HepG2 (cell line): ENCODE data around the gene LSM2. TPM values are rescaled to one million over a fixed set of nuclear protein-coding genes. Genes with fewer than 3 reads are reported as not detected.
A peak's percentile ranks its signal among the peaks of the same experiment; 100 is the strongest.

Source experiments
- ADNP ChIP-seq: sonication (generic); formaldehyde crosslinking; IDR thresholded peaks from 2 replicates; pipeline ENCODE4 v1.4.0; 2020; ENCODE audit warnings: missing genetic modification reagents
- HNF1A ChIP-seq, 2 experiments: sonication (generic) in 1 of 2; formaldehyde crosslinking in 1 of 2; IDR thresholded peaks; 2 replicates each; pipeline versions ENCODE4 v1.4.0 to v1.6.1; 2016 to 2020; ENCODE audit warnings: borderline replicate concordance in 1 of 2, low read depth in 1 of 2, mild to moderate bottlenecking in 1 of 2, missing genetic modification reagents in 1 of 2
- JARID2 ChIP-seq: sonication (generic); formaldehyde crosslinking; IDR thresholded peaks from 2 replicates; pipeline ENCODE4 v1.8.1; 2023; ENCODE audit warnings: missing genetic modification reagents, inconsistent platforms; ENCODE audit not compliant: insufficient replicate concordance
- LRRFIP1 ChIP-seq: sonication (generic); formaldehyde crosslinking; conservative IDR thresholded peaks from 2 replicates; pipeline ENCODE4 v1.4.0; 2020; ENCODE audit warnings: missing genetic modification reagents
- MEF2D ChIP-seq: sonication (generic); formaldehyde crosslinking; IDR thresholded peaks from 2 replicates; pipeline ENCODE4 v1.5.1; 2020; ENCODE audit warnings: mild to moderate bottlenecking, missing genetic modification reagents
- MTA3 ChIP-seq: sonication (generic); formaldehyde crosslinking; IDR thresholded peaks from 2 replicates; pipeline ENCODE4 v1.4.0; 2020; ENCODE audit warnings: missing genetic modification reagents
- NCOA2 ChIP-seq: sonication (generic); formaldehyde crosslinking; IDR thresholded peaks from 2 replicates; pipeline ENCODE4 v1.8.0; 2022; ENCODE audit warnings: inconsistent platforms
- PPARG ChIP-seq: conservative IDR thresholded peaks from 2 replicates; pipeline ENCODE4 v1.6.1; 2016; ENCODE audit warnings: missing biosample characterization, missing genetic modification reagents
- PREB ChIP-seq: sonication (generic); formaldehyde crosslinking; IDR thresholded peaks from 2 replicates; pipeline ENCODE4 v1.4.0; 2020; ENCODE audit warnings: missing genetic modification reagents
- RAD21 ChIP-seq: fragments of 450-650 bp; formaldehyde crosslinking; IDR thresholded peaks from 2 replicates; pipeline ENCODE4 v1.5.0; 2020; ENCODE audit warnings: mild to moderate bottlenecking
- SP4 ChIP-seq: sonication (generic); formaldehyde crosslinking; IDR thresholded peaks from 2 replicates; pipeline ENCODE4 v1.8.1; 2023; ENCODE audit warnings: mild to moderate bottlenecking, missing genetic modification reagents
- TBL1XR1 ChIP-seq: fragments of 150-350 bp; IDR thresholded peaks from 2 replicates; pipeline ENCODE4 v1.6.1; 2014; ENCODE audit warnings: borderline replicate concordance, low read length; ENCODE audit not compliant: partially characterized antibody
- TOPORS ChIP-seq: sonication (generic); formaldehyde crosslinking; IDR thresholded peaks from 2 replicates; pipeline ENCODE4 v1.8.0; 2023; ENCODE audit warnings: mild to moderate bottlenecking, missing genetic modification reagents
- ZBTB1 ChIP-seq: sonication (generic); formaldehyde crosslinking; IDR thresholded peaks from 2 replicates; pipeline ENCODE4 v1.4.0; 2020; ENCODE audit warnings: missing genetic modification reagents, borderline replicate concordance
- ZNF329 ChIP-seq: sonication (generic); formaldehyde crosslinking; IDR thresholded peaks from 2 replicates; pipeline ENCODE4 v1.9.0; 2021; ENCODE audit warnings: low read depth, mild to moderate bottlenecking, missing genetic modification reagents
- ZNF432 ChIP-seq: sonication (generic); formaldehyde crosslinking; IDR thresholded peaks from 2 replicates; pipeline ENCODE4 v1.5.0; 2020; ENCODE audit warnings: missing genetic modification reagents, mild to moderate bottlenecking, borderline replicate concordance
- ZNF441 ChIP-seq: sonication (generic); formaldehyde crosslinking; IDR thresholded peaks from 2 replicates; pipeline ENCODE4 v1.7.0; 2021; ENCODE audit warnings: missing genetic modification reagents, borderline replicate concordance
- ZNF749 ChIP-seq: sonication (generic); formaldehyde crosslinking; IDR thresholded peaks from 2 replicates; pipeline ENCODE4 v1.8.0; 2022; ENCODE audit warnings: mild to moderate bottlenecking, missing genetic modification reagents, moderate library complexity, borderline replicate concordance
- ZNF782 ChIP-seq: sonication (generic); formaldehyde crosslinking; IDR thresholded peaks from 2 replicates; pipeline ENCODE4 v1.4.0; 2020; ENCODE audit warnings: missing genetic modification reagents, mild to moderate bottlenecking, borderline replicate concordance
- ZNF891 ChIP-seq: sonication (generic); formaldehyde crosslinking; IDR thresholded peaks from 2 replicates; pipeline ENCODE4 v1.5.0; 2020; ENCODE audit warnings: mild to moderate bottlenecking, missing genetic modification reagents
- polyA plus RNA-seq, 8 experiments: library from polyadenylated mRNA; depleted of rRNA in 3 of 8; stranded (reverse) in 7 of 8; unstranded in 1 of 8; fragments of >200 nt; fragmentation: Illumina TruSeq in 4 of 8; extraction: Trizol in 4 of 8; gene quantifications; 2 replicates each; pipeline versions ENCODE4 v1.2.1 to v1.2.3, GENCODE V29; 2011 to 2016; ENCODE audit warnings: low read depth in 4 of 8, missing spikeins in 1 of 8, mixed read lengths in 1 of 8; ENCODE audit not compliant: insufficient read depth in 1 of 8
- total RNA-seq, 5 experiments: library from RNA; depleted of rRNA; stranded (reverse); fragments of >200 nt; fragmentation: Illumina TruSeq; extraction: Trizol; gene quantifications; 2 replicates each; pipeline ENCODE4 v1.2.3, GENCODE V29; 2016; ENCODE audit warnings: low read depth in 1 of 5

The LSM2 gene
- total and polyA plus RNA-seq, 2 of the 13 experiments (the other 11 are each of a cell fraction or from before 2014, with no cell fraction given), result 69.4 to 90.5 TPM

- TF ChIP-seq HNF1A (IDR thresholded peaks at IDR 0.05; ENCODE audit: low read depth) (no peak), HNF1A (CRISPR knock-in tag; IDR thresholded peaks at IDR 0.05; ENCODE audit: borderline replicate concordance) (peak; percentile 85; the same call in 1 of the 2 replicates), JARID2 (CRISPR knock-in tag) (peak; percentile 86), ZNF329 (0 out of 2 replicates have a peak, but pooled peaks have one; percentile 82), SP4 (peak; percentile 90), ZNF782 (CRISPR knock-in tag) (peak; percentile 95), ZNF441 (CRISPR knock-in tag) (peak; percentile 91), PREB (no peak; the same call in 1 of the 2 replicates), NCOA2 (CRISPR knock-in tag) (peak; percentile 60; the same call in 1 of the 2 replicates), TOPORS (CRISPR knock-in tag) (peak; percentile 75), MTA3 (CRISPR knock-in tag) (no peak), RAD21 (CRISPR knock-in tag) (peak; percentile 69), ZNF749 (CRISPR knock-in tag) (peak; percentile 56; the same call in 1 of the 2 replicates), MEF2D (CRISPR knock-in tag) (peak; percentile 60), ZBTB1 (CRISPR knock-in tag) (no peak), ADNP (CRISPR knock-in tag) (0 out of 2 replicates have a peak, but pooled peaks have one; percentile 38), LRRFIP1 (CRISPR knock-in tag) (no peak), ZNF891 (CRISPR knock-in tag) (peak; percentile 93), TBL1XR1 (peak; percentile 55), PPARG (CRISPR knock-in tag) (peak; percentile 78), ZNF432 (CRISPR knock-in tag) (no peak)
Observed at GRCh38 chr6:31806470-31807272, at the start of gene LSM2 (continued).
